ENCODE results near the gene AGTPBP1.

- no peak for TF ChIP-seq EZH2phosphoT487 (IDR thresholded peaks at IDR 0.05; ENCODE audit: insufficient read depth, low read depth)
- no peak for TF ChIP-seq EZH2 (IDR thresholded peaks at IDR 0.05; ENCODE audit: insufficient read depth, poor library complexity, severe bottlenecking)
Measured at GRCh38 chr9:85730916-85731630, 10.7 kb downstream of the AGTPBP1 start.

Data from GM23248 (cell line).